Ectodermal cell (in vitro differentiated cells): ENCODE data around the gene MOB3B.

ENCODE experiments used
- H3K27ac ChIP-seq: 2 replicates; pipeline ENCODE4 v1.7.0; 2013; ENCODE audit warnings: mild to moderate bottlenecking, low read depth, low read length; ENCODE audit not compliant: insufficient read depth, poor library complexity, severe bottlenecking
- H3K27me3 ChIP-seq: 2 replicates; pipeline ENCODE4 v1.7.0; 2013; ENCODE audit warnings: mild to moderate bottlenecking, low read length; ENCODE audit not compliant: insufficient read depth, control insufficient read depth, poor library complexity, severe bottlenecking
- H3K36me3 ChIP-seq: one replicate; pipeline ENCODE4 v1.7.0; 2013; ENCODE audit warnings: low read length; ENCODE audit not compliant: control insufficient read depth, insufficient read depth
- H3K4me1 ChIP-seq: one replicate; pipeline ENCODE4 v1.7.0; 2013; ENCODE audit warnings: low read length; ENCODE audit not compliant: control insufficient read depth, insufficient read depth
- H3K4me3 ChIP-seq: 2 replicates; pipeline ENCODE4 v1.7.0; 2013; ENCODE audit warnings: low read depth, low read length, control low read depth; ENCODE audit not compliant: insufficient read depth
- H3K9me3 ChIP-seq: 2 replicates; pipeline ENCODE4 v1.7.0; 2013; ENCODE audit warnings: mild to moderate bottlenecking, low read length, moderate library complexity; ENCODE audit not compliant: control insufficient read depth
- WGBS, 2 experiments: methylation state at CpG; one replicate each; pipeline ENCODE4 v1.1.7; 2013; ENCODE audit warnings: missing lambda C conversion rate in 2 of 2; 5-methylcytosine and 5-hydroxymethylcytosine counted together

The MOB3B gene

DNA sequence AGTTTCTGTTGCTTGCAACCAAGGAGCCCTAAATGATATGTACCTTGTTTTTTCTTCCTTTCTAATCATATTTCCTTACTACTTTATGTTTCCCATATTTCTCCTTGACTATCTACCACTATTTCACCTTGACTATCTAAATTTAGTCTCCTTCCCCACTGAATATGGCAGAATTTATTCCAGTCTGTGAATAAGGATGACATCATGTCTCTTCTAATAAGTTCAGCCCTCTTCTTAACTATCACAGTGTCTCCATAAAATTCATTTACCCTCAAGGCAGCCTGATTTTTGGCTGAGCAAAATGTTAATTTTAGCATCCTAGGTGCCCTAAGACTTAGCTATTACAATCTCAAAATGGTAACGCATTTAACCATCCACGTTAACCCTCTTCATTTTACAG lies 133.1 kb downstream of the MOB3B start:
- H3K4me1 ChIP-seq, result peaks cover 23% of the 10 kb centered on the region
- H3K36me3 ChIP-seq, result no peaks in the 10 kb centered on the region
- 100% methylated on average over 2 of the region's 2 CpGs for WGBS, 2 experiments
- H3K27ac ChIP-seq, result no peak overlapping the region
- H3K9me3 ChIP-seq, result no peaks in the 10 kb centered on the region
- H3K4me3 ChIP-seq, result no peak overlapping the region
- no peaks in the 10 kb centered on the region for H3K27me3 ChIP-seq

DNA sequence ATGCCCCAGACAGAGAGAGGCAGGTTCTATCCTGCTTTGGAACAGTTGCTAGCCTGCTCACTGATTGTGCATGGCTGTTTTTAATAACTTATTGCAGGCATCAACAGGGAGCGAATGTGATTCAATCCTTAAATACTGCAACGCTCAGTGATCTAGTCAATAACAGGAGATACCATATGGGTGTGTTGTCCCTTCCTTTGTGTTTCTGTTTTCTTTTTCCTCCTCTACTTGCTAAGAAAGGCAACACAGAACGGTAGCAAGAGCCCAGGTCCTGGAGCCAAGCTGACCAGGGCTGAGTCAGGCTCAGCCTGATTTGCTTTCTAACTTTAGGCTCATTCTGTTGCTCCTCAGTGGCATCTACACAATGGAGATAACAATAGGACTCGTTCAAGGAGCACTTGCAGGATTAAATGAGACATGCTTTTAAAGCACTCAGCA lies 134.1 kb downstream of the MOB3B start:
- H3K27ac ChIP-seq, result no peak overlapping the region
- WGBS, 2 experiments, result 41 to 46% methylated on average over 4 of the region's 4 CpGs

DNA sequence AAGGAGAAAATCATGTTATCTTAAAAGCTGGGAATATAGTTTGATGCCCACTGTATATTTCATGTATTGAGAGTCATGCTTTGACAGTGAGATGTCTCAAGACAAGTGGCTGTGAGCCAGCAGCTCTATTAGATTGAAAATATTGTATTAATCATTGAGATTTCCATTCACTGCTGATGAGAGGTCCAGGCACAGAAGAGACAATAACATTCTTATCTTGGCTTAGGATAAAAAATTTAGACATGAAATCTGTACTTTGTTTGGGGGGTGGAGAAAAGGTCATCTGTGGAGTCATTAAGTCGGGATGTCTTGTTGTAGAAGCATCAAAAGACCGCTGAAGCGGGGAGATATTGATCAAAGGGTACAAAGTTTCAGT lies 134.8 kb downstream of the MOB3B start:
- Histone ChIP-seq H3K36me3 (no peaks in the 10 kb centered on the region), H3K9me3 (no peaks in the 10 kb centered on the region), H3K4me1 (peaks cover 23% of the 10 kb centered on the region), H3K27ac (no peak overlapping the region), H3K27me3 (no peaks in the 10 kb centered on the region), H3K4me3 (no peak overlapping the region)
- WGBS, 2 experiments, result 93 to 94% methylated on average over 3 of the region's 3 CpGs

More for the DNA sequence above, 134.1 kb downstream of the MOB3B start:
- no peaks in the 10 kb centered on the region for H3K9me3 ChIP-seq
- no peaks in the 10 kb centered on the region for H3K36me3 ChIP-seq
- H3K4me1 ChIP-seq, result peaks cover 23% of the 10 kb centered on the region
- no peaks in the 10 kb centered on the region for H3K27me3 ChIP-seq
- H3K4me3 ChIP-seq, result no peak overlapping the region

DNA sequence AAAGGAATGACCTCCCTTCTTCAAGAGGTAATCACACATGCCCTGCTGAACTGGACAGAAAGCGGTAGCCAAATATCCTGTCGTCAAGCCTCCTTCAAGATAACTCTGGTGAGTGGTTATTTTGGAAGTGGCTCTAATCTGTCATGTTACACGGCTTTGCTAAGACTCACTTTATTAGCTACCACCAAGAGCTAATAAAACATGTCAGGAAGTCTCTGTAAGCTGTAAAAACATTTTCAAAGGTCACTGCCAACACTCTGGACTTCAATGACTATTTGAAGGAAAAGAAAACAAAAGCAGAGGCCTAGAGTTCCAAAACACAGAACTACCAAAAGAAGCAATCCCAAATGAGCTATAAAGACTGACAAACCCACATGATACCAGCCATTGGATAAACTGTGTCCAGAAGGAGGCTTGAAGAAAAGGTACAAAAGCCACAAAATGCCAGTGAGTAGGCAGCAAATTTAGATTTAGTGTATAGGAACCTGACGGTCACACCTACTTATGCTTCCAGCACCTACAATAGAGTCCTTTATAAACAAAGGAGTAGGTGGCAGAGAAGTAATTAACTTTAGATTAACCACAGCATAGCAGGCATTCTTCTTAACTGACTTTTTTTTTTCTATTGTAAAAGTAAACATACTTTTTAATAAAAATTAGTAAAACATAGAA lies 135.3 kb downstream of the MOB3B start:
- Histone ChIP-seq H3K27me3 (no peaks in the 10 kb centered on the region), H3K4me1 (peaks cover 23% of the 10 kb centered on the region), H3K36me3 (no peaks in the 10 kb centered on the region), H3K27ac (no peak overlapping the region), H3K4me3 (no peak overlapping the region), H3K9me3 (no peaks in the 10 kb centered on the region)
- 90 to 94% methylated on average over 3 to 4 of the region's 4 CpGs for WGBS, 2 experiments

DNA sequence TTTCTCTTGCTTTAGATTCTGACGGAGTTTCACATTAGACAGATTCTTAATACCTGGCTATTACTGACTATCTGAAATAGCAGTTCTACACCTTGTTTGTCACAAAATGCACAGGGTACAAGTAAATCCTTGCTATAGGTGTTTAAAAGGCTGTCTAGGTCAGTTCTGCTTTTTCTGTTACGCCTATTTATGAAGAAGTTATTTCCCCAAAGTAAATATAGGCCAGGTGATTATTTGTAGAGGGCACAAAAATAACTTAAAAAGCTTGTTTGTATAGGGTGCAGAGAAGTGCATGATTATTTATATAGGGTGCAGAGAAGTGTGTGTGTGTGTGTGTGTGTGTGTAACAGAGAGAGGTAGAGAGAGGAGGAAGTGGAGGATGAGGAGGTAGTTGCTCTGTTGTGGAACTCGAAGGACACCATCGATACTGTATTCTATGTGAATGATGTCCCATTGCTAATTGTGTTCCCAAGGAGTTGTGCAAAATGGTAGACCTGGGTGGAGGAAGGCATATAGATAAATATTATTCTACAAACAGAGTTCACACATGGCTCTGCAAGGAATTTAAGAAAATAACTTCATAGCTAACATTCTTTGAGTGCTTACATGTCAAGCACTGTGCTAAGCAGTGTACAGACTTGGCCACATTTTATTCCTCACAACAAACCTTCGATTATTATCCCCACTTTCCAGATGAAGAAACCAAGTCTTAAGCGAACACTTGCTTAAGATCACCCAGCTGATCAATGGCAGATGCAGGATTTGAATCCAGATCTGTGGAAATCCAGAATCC lies 136.4 kb downstream of the MOB3B start:
- H3K4me3 ChIP-seq, result no peak overlapping the region
- no peaks in the 10 kb centered on the region for H3K9me3 ChIP-seq
- 93 to 96% methylated on average over 6 of the region's 6 CpGs for WGBS, 2 experiments
- H3K36me3 ChIP-seq, result no peaks in the 10 kb centered on the region
- no peaks in the 10 kb centered on the region for H3K27me3 ChIP-seq
- peaks cover 23% of the 10 kb centered on the region for H3K4me1 ChIP-seq
- no peak overlapping the region for H3K27ac ChIP-seq

DNA sequence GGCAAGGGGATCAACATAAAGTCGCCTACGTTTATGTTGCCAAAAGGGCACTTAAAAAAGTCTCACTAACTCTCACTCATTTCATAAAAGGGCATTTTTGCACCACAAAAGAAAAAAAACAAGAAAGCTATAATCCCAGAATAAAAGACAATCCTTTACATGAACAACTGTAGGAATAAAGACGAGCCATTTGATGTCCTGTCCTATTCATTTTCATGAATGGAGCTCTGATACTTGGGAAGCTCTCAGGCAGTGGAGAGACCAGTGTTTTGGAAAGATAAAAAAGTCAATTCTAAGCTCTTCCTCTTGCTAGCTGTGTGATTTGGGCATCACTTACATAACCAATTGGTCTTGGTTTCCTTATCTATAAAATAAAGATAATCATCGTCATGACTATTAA lies 137.2 kb downstream of the MOB3B start:
- H3K4me3 ChIP-seq, result no peak overlapping the region
- WGBS, 2 experiments, result 88 to 91% methylated on average over 4 of the region's 4 CpGs
- peaks cover 23% of the 10 kb centered on the region for H3K4me1 ChIP-seq
- H3K27ac ChIP-seq, result no peak overlapping the region
- no peaks in the 10 kb centered on the region for H3K9me3 ChIP-seq
- H3K36me3 ChIP-seq, result no peaks in the 10 kb centered on the region
- H3K27me3 ChIP-seq, result no peaks in the 10 kb centered on the region

DNA sequence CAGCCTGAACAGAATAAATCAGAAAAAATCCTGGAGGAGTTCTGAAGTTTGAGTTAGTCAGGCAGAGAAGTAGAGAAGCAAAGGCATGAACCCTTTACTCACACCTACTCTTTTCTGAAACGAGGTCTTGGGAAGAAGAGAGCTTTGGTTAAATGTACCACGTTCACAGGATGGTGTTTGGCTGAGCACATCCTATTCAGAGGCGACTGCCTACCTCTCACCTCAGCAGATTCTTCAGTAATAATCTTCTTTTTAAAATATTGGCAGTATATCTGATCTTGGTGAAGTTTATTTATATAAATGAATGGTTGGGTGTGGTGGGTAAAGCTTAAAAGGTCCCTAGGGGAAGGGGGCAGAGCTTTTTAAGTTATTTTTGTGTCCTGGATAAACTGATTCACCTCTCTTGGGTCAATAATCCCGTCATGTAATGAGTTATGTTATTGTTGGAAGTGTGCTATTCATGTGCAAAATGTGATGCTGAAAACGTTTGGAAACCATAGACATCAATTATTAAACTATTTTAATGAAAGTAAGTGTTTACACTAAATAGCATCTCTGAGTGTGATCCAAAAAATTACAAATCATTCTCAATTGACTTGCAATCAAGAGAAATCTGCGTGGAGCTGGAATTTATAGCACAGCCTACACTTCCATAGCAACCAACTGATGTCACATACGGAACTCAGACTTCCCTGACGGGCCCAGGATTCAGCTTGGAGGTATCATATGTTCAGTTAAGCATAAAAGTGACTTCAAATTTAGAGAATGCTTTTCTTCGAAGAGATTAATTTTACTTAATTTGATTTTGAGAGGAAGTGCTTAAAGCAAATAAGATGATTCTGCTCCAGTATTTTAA lies 138.3 kb downstream of the MOB3B start:
- no peak overlapping the region for H3K4me3 ChIP-seq
- WGBS, 2 experiments, result 86 to 94% methylated on average over 6 to 7 of the region's 9 CpGs

DNA sequence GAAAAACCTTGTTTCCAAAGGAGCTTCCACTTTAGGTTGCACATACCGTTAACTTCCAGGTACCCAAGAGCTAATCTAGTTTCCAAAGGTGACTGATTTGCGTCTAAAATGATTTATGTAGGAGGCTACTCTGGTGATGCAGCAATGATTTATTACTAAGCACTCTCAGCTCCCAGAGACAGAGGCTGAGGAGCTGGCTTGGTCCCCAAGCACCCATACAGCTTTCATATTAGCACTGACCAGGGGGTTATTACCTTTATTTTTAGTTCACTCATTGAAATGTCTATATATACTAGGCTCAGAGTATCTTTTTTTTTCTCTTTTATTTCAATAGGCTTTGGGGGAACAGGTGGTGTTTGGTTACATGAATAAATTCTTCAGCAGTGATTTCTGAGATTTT lies 141.5 kb downstream of the MOB3B start:
- H3K27me3 ChIP-seq, result no peaks in the 10 kb centered on the region
- no peaks in the 10 kb centered on the region for H3K36me3 ChIP-seq
- H3K27ac ChIP-seq, result no peak overlapping the region
- 96 to 97% methylated on average over 2 of the region's 2 CpGs for WGBS, 2 experiments
- peaks cover 6% of the 10 kb centered on the region for H3K4me1 ChIP-seq
- H3K9me3 ChIP-seq, result no peaks in the 10 kb centered on the region
- no peak overlapping the region for H3K4me3 ChIP-seq

More for the DNA sequence above, 138.3 kb downstream of the MOB3B start:
- Histone ChIP-seq H3K27ac (no peak overlapping the region), H3K27me3 (no peaks in the 10 kb centered on the region), H3K9me3 (no peaks in the 10 kb centered on the region), H3K4me1 (peaks cover 23% of the 10 kb centered on the region), H3K36me3 (no peaks in the 10 kb centered on the region)

DNA sequence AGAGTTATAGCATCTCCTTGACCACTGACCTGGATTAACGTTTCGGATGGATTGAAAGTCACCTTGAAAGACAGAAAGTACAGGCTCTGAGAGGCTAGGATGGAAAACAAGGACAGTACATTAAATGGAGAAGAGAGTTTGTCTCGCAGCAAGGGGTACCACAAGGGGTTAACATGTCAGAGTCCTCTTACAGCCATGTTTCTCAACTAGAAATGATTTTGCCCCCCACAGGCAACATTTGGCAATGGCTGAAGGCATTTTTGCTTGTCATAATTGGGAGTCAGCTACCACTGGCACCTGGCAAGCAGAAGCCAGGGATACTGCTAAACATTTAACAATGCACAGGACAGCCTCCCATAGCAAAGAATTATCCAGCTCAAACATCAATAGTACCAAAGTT lies 141.9 kb downstream of the MOB3B start:
- 90 to 95% methylated on average over 3 of the region's 3 CpGs for WGBS, 2 experiments
- Histone ChIP-seq H3K36me3 (no peaks in the 10 kb centered on the region), H3K9me3 (no peaks in the 10 kb centered on the region), H3K4me3 (no peak overlapping the region), H3K27me3 (no peaks in the 10 kb centered on the region), H3K4me1 (peaks cover 4% of the 10 kb centered on the region), H3K27ac (no peak overlapping the region)

DNA sequence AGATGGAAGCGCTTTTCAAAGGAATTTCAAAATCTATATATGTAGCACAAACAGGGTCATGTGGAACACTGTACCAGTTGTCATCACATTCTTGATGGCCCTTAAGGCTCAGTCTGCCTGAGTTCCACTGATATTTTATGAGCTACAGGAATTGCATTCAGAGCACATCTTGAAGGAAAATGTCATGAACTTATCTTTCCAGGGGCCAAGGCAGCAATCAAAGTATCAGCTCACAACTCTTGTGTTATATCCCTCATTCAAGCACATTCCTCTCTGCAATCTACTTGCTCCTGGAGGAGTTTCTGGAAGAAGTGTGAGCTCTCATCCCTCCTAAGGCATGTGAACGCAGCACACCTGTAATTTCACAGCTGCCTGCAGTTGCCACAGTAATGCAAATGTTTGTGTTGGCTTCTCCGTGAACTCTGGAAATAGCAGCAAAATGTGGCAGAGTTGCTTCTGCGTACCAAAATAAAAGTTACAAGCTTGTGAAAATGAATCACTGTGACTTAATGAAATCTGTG lies 143.0 kb downstream of the MOB3B start:
- Histone ChIP-seq H3K27me3 (no peaks in the 10 kb centered on the region), H3K9me3 (no peaks in the 10 kb centered on the region), H3K4me1 (no peaks in the 10 kb centered on the region), H3K4me3 (no peak overlapping the region), H3K36me3 (no peaks in the 10 kb centered on the region), H3K27ac (no peak overlapping the region)
- 85 to 90% methylated on average over 4 of the region's 4 CpGs for WGBS, 2 experiments
